Activated naive CD8-positive, alpha-beta T cell treated with anti-CD3 and anti-CD28 coated beads for 36 hours (primary cell): ENCODE results near the gene KRT16. TPM values are rescaled to one million over a fixed set of nuclear protein-coding genes. Genes with fewer than 3 reads are reported as not detected.
"Not testable (repeated sequence)": the region's sequence is repeated elsewhere in the genome, so short reads cannot be mapped to it uniquely, and the experiment has no call there.

ENCODE experiments used
- DNase-seq: peaks from one replicate; pipeline ENCODE4 v3.0.0; 2021
- H3K27ac Mint-ChIP-seq: one replicate; pipeline ENCODE4 v1.8.0; 2022; ENCODE audit warnings: mild to moderate bottlenecking, moderate library complexity, mixed read lengths
- H3K27me3 Mint-ChIP-seq: one replicate; pipeline ENCODE4 v1.8.0; 2022; ENCODE audit warnings: mild to moderate bottlenecking, mixed read lengths
- H3K36me3 Mint-ChIP-seq: one replicate; pipeline ENCODE4 v1.8.0; 2021; ENCODE audit warnings: mild to moderate bottlenecking, mixed read lengths
- H3K4me1 Mint-ChIP-seq: one replicate; pipeline ENCODE4 v1.8.0; 2021; ENCODE audit warnings: mixed read lengths
- H3K4me3 Mint-ChIP-seq: one replicate; pipeline ENCODE4 v1.8.0; 2022; ENCODE audit warnings: mild to moderate bottlenecking, moderate library complexity, mixed read lengths
- H3K9me3 Mint-ChIP-seq: one replicate; pipeline ENCODE4 v1.8.0; 2022; ENCODE audit warnings: mixed read lengths
- total RNA-seq, 2 experiments: library from RNA; stranded (reverse); gene quantifications; one replicate each; pipeline ENCODE4 v1.2.3, GENCODE V29; 2021

The KRT16 gene
- total RNA-seq, 2 experiments from 2014 or later = not detected

GRCh38 chr17:41617136-41617535, 4.6 kb upstream of the KRT16 start:
- H3K27ac Mint-ChIP-seq = no peak overlapping the region
- no peaks in the 10 kb centered on the region for H3K36me3 Mint-ChIP-seq
- DNase-seq = no peak
- no peaks in the 10 kb centered on the region for H3K9me3 Mint-ChIP-seq
- H3K4me1 Mint-ChIP-seq = no peaks in the 10 kb centered on the region
- peaks cover 2% of the 10 kb centered on the region for H3K27me3 Mint-ChIP-seq
- no peak overlapping the region for H3K4me3 Mint-ChIP-seq

GRCh38 chr17:41616486-41616885, 3.9 kb upstream of the KRT16 start:
- H3K4me1 Mint-ChIP-seq, H3K27me3 Mint-ChIP-seq, H3K4me3 Mint-ChIP-seq, H3K36me3 Mint-ChIP-seq, DNase-seq, H3K27ac Mint-ChIP-seq, H3K9me3 Mint-ChIP-seq: not testable (repeated sequence)

GRCh38 chr17:41615454-41615853, 2.9 kb upstream of the KRT16 start:
- Mint-ChIP-seq H3K4me1 (no peaks in the 10 kb centered on the region), H3K27ac (no peak overlapping the region), H3K27me3 (peaks cover 2% of the 10 kb centered on the region), H3K9me3 (no peaks in the 10 kb centered on the region), H3K4me3 (no peak overlapping the region), H3K36me3 (no peaks in the 10 kb centered on the region)
- no peak for DNase-seq

GRCh38 chr17:41614767-41615166, 2.2 kb upstream of the KRT16 start:
- H3K4me3 Mint-ChIP-seq, H3K27ac Mint-ChIP-seq, H3K4me1 Mint-ChIP-seq, H3K9me3 Mint-ChIP-seq, H3K27me3 Mint-ChIP-seq, H3K36me3 Mint-ChIP-seq, DNase-seq: not testable (repeated sequence)

DNA sequence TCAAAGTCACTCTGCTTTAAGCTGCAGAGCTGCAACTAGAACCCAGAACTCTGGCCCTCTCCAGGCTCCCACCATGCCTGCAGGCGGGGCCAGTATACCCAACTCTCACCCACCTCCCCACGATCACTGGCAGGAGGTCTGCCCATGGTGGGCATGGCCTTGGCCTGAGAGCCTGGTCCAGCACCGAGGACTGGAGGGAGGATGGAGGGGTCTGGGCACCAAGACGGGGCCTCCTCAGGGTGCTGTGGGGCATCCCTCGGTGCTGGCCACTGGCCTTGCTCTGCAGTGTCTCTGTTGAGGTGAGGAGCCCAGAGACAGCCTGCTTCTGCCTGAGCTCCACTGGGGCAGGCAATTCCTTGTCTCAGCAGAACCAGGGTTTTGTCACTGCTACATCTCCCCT, 1.5 kb upstream of the KRT16 start:
- no peak overlapping the region for H3K27ac Mint-ChIP-seq
- peaks cover 8% of the 10 kb centered on the region for H3K27me3 Mint-ChIP-seq
- no peaks in the 10 kb centered on the region for H3K4me1 Mint-ChIP-seq
- H3K9me3 Mint-ChIP-seq = no peaks in the 10 kb centered on the region
- no peaks in the 10 kb centered on the region for H3K36me3 Mint-ChIP-seq
- DNase-seq = no peak
- no peak overlapping the region for H3K4me3 Mint-ChIP-seq

- Mint-ChIP-seq H3K9me3 (no peaks in the 10 kb centered on the region), H3K4me3 (no peak overlapping the region), H3K27ac (no peak overlapping the region), H3K27me3 (peaks cover 13% of the 10 kb centered on the region), H3K36me3 (no peaks in the 10 kb centered on the region), H3K4me1 (no peaks in the 10 kb centered on the region)
- DNase-seq = no peak
Observed at GRCh38 chr17:41613277-41614082, 913 bp upstream of the KRT16 start.

GRCh38 chr17:41610965-41611640, 1.5 kb downstream of the KRT16 start:
- DNase-seq = no peak
- H3K4me1 Mint-ChIP-seq = no peaks in the 10 kb centered on the region
- H3K36me3 Mint-ChIP-seq = peaks cover 8% of the 10 kb centered on the region
- H3K27me3 Mint-ChIP-seq = peaks cover 26% of the 10 kb centered on the region
- peaks cover 16% of the 10 kb centered on the region for H3K9me3 Mint-ChIP-seq
- no peak overlapping the region for H3K27ac Mint-ChIP-seq
- no peak overlapping the region for H3K4me3 Mint-ChIP-seq

GRCh38 chr17:41610061-41610517, 2.5 kb downstream of the KRT16 start:
- peaks cover 18% of the 10 kb centered on the region for H3K9me3 Mint-ChIP-seq
- H3K27me3 Mint-ChIP-seq = peaks cover 34% of the 10 kb centered on the region
- not testable (repeated sequence) for H3K4me1 Mint-ChIP-seq, DNase-seq, H3K27ac Mint-ChIP-seq, H3K4me3 Mint-ChIP-seq, H3K36me3 Mint-ChIP-seq

GRCh38 chr17:41606930-41607329, 5.6 kb downstream of the KRT16 start:
- Mint-ChIP-seq H3K27me3 (peaks cover 54% of the 10 kb centered on the region), H3K9me3 (peaks cover 18% of the 10 kb centered on the region)
- not testable (repeated sequence) for H3K4me1 Mint-ChIP-seq, DNase-seq, H3K36me3 Mint-ChIP-seq, H3K27ac Mint-ChIP-seq, H3K4me3 Mint-ChIP-seq

DNA sequence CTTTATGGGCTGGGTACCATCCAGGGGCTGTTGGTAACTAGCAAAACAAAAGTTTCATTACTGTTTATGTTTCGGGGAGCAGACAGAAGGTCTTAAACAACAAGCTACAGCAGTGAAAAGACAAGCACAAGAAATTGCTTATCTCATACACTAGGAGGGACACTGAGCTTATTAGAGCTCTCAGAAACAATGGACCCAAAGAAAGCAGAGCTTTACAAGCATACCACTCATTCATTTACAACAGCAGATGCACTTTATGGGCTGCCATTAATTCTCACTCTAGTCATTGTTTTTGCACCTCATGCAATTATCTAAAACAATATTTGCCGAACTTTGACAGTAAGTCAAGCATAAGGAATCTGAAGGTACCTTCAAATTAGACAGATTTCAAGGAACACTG, 10.0 kb downstream of the KRT16 start:
- DNase-seq = no peak
- H3K27me3 Mint-ChIP-seq = peaks cover 40% of the 10 kb centered on the region
- no peak overlapping the region for H3K4me3 Mint-ChIP-seq
- H3K27ac Mint-ChIP-seq = no peak overlapping the region
- no peaks in the 10 kb centered on the region for H3K4me1 Mint-ChIP-seq
- H3K9me3 Mint-ChIP-seq = peaks cover 15% of the 10 kb centered on the region
- H3K36me3 Mint-ChIP-seq = peaks cover 8% of the 10 kb centered on the region

GRCh38 chr17:41600318-41600717, 12.2 kb downstream of the KRT16 start:
- Mint-ChIP-seq H3K4me3 (no peak overlapping the region), H3K36me3 (no peaks in the 10 kb centered on the region), H3K27ac (no peak overlapping the region), H3K4me1 (no peaks in the 10 kb centered on the region), H3K9me3 (peaks cover 2% of the 10 kb centered on the region), H3K27me3 (peaks cover 25% of the 10 kb centered on the region)
- no peak for DNase-seq

GRCh38 chr17:41599680-41600079, 12.9 kb downstream of the KRT16 start:
- no peak for DNase-seq
- peaks cover 2% of the 10 kb centered on the region for H3K9me3 Mint-ChIP-seq
- H3K4me1 Mint-ChIP-seq = no peaks in the 10 kb centered on the region
- H3K27ac Mint-ChIP-seq = no peak overlapping the region
- H3K36me3 Mint-ChIP-seq = no peaks in the 10 kb centered on the region
- H3K27me3 Mint-ChIP-seq = peaks cover 19% of the 10 kb centered on the region
- H3K4me3 Mint-ChIP-seq = no peak overlapping the region

DNA sequence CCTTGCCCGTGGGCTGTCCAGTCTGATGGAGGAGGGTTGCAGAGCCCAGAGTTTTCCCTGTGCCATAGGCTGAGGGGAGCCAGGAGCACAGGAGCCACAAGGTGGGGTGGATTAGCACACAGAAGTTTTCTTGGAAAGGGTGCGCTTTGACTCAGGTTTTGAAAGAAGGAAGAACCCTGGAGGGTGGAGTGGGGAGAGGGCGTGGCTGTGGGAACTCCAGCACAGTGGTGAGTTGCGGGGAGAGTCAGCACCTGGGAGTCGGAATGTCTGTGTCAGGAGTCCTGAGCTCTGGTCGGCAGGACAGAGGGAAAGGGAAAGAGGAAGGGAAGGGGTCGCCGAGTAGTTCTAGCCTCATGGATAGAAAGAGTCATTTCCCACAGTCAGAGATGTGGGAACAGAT, 17.0 kb downstream of the KRT16 start:
- DNase-seq = no peak
- no peak overlapping the region for H3K27ac Mint-ChIP-seq
- no peaks in the 10 kb centered on the region for H3K27me3 Mint-ChIP-seq
- H3K36me3 Mint-ChIP-seq = no peaks in the 10 kb centered on the region
- H3K4me1 Mint-ChIP-seq = no peaks in the 10 kb centered on the region
- H3K4me3 Mint-ChIP-seq = no peak overlapping the region
- H3K9me3 Mint-ChIP-seq = peaks cover 2% of the 10 kb centered on the region

DNA sequence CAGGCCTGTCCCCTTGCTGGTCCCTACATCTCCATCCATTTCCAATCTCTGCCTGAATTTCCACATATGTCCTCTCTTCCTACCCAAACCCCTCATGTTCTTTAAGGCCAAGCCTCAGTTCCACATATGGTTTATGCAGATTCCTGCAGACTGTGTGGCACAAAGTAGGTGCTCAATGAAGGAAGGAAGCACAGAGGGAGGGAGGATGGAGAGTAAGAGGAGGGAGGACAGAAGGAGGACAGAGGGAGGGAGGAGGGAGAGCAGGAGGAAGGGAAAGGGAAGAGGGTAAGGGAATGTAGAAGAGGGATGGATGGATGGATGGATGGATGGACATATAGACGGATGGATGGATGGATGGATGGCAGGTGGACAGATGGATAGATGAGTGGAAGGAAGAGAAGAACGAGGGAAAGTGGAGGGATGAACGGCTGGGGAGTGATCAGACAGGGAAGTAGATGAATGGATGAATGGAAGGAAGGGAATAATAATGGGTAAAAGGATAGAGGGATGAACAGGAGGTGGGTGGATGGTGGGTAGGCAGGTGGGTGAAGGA, 18.1 kb downstream of the KRT16 start:
- Mint-ChIP-seq H3K27me3 (no peaks in the 10 kb centered on the region), H3K27ac (no peak overlapping the region), H3K9me3 (peaks cover 2% of the 10 kb centered on the region), H3K4me3 (no peak overlapping the region), H3K4me1 (no peaks in the 10 kb centered on the region), H3K36me3 (no peaks in the 10 kb centered on the region)
- no peak for DNase-seq

DNA sequence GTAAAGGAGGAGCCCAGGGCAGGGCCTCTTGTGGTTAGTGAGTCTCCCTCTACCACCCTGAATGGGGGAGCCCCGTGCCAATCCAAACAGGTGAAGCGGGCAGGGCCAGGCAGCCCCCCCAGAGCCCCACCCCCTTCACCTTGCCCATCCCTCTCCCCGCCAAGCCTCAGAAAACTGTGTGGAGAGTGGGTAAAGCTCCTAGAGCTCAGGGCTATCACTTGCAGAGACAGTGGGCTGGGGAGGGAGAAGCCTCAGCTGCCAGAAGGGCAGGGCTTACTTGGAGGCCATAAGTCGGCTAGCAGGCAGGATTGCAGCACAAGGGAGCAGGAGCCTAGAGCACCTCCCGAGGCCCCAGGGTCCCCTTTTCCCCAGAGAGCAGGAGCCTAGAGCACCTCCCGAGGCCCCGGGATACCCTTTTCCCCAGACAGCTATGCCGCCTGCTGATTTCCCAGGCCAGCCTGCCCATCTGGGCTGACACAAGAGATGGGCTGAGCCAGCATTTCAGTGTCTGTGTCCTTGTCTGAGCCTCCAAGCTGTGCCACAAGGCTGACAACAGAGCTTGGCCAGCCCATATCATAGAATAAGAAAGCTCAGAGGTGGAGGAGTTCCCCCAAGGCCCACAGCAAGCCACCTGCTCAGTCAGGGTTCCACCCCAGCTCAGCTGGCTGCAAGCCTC, 19.1 kb downstream of the KRT16 start:
- Mint-ChIP-seq H3K9me3 (peaks cover 2% of the 10 kb centered on the region), H3K27ac (no peak overlapping the region), H3K27me3 (no peaks in the 10 kb centered on the region), H3K36me3 (no peaks in the 10 kb centered on the region), H3K4me3 (no peak overlapping the region), H3K4me1 (no peaks in the 10 kb centered on the region)
- no peak for DNase-seq
